SU-DHL-6 (cell line): ENCODE data around the gene INF2.

Source experiments
- H2AFZ ChIP-seq: fragments of 200-600 bp; sonication (generic); 2 replicates; pipeline ENCODE4 v1.6.1; 2014; ENCODE audit warnings: low read depth, mild to moderate bottlenecking, moderate library complexity, mixed read lengths, antibody characterized with exemption, low read length; ENCODE audit not compliant: severe bottlenecking
- H3F3A ChIP-seq: fragments of 200-600 bp; shearing (Covaris generic); 2 replicates; pipeline ENCODE4 v1.6.0; 2016; ENCODE audit warnings: antibody characterized with exemption, mild to moderate bottlenecking; ENCODE audit not compliant: insufficient read depth
- H3K27ac ChIP-seq: fragments of 200-600 bp; sonication (generic); 2 replicates; pipeline ENCODE4 v1.5.1; 2016; ENCODE audit warnings: low read depth, mild to moderate bottlenecking, low read length, moderate library complexity, mixed read lengths
- H3K27me3 ChIP-seq: fragments of 200-600 bp; sonication (generic), shearing (Covaris generic); 2 replicates; pipeline ENCODE4 v1.6.0; 2014; ENCODE audit warnings: mild to moderate bottlenecking, low read length
- H3K36me3 ChIP-seq: fragments of 200-600 bp; sonication (generic); 2 replicates; pipeline ENCODE4 v1.6.1; 2014; ENCODE audit warnings: mild to moderate bottlenecking, low read length, mixed read lengths
- H3K4me2 ChIP-seq: fragments of 300-600, 200-600 bp; shearing (Covaris generic), sonication (generic); 2 replicates; pipeline ENCODE4 v1.6.0; 2014; ENCODE audit warnings: low read length, low read depth, mild to moderate bottlenecking; ENCODE audit not compliant: poor library complexity, severe bottlenecking
- H3K4me3 ChIP-seq: fragments of 200-600 bp; sonication (generic); 2 replicates; pipeline ENCODE4 v1.5.1; 2014; ENCODE audit warnings: antibody characterized with exemption, low read length, mild to moderate bottlenecking, mixed read lengths; ENCODE audit not compliant: insufficient read depth, poor library complexity, severe bottlenecking
- H3K79me2 ChIP-seq: fragments of 200-600 bp; sonication (generic); 2 replicates; pipeline ENCODE4 v1.6.1; 2014; ENCODE audit warnings: mild to moderate bottlenecking, low read length, moderate library complexity; ENCODE audit not compliant: insufficient read depth
- H3K9ac ChIP-seq: fragments of 200-600 bp; sonication (generic); 2 replicates; pipeline ENCODE4 v1.7.0; 2014; ENCODE audit warnings: mild to moderate bottlenecking, low read length
- H3K9me2 ChIP-seq: fragments of 200-600 bp; sonication (generic); replicated peaks from 2 replicates; pipeline ENCODE4 v1.6.1; 2014; ENCODE audit warnings: low read length; ENCODE audit not compliant: insufficient read depth
- H3K9me3 ChIP-seq: fragments of 200-600 bp; sonication (generic); 2 replicates; pipeline ENCODE4 v1.6.1; 2014; ENCODE audit warnings: low read length, mixed read lengths; ENCODE audit not compliant: insufficient read depth
- H4K20me1 ChIP-seq: fragments of 200-600 bp; sonication (generic); 2 replicates; pipeline ENCODE4 v1.6.1; 2014; ENCODE audit warnings: low read depth, mild to moderate bottlenecking, antibody characterized with exemption, low read length, moderate library complexity, mixed read lengths
- EZH2phosphoT487 ChIP-seq: fragments of 200-600 bp; sonication (generic), shearing (Covaris generic); conservative IDR thresholded peaks from 2 replicates; pipeline ENCODE4 v1.6.1; 2018; ENCODE audit warnings: mild to moderate bottlenecking, antibody characterized with exemption, low read length, moderate library complexity, mixed read lengths
- TF ChIP-seq, protein P1 (sequence below): fragments of 200-600 bp; sonication (generic); IDR thresholded peaks from one replicate; pipeline ENCODE4 v1.5.1; 2017; ENCODE audit warnings: antibody characterized with exemption, mild to moderate bottlenecking, low read length, moderate library complexity; ENCODE audit not compliant: insufficient read depth, poor library complexity, severe bottlenecking

INF2 gene

DNA sequence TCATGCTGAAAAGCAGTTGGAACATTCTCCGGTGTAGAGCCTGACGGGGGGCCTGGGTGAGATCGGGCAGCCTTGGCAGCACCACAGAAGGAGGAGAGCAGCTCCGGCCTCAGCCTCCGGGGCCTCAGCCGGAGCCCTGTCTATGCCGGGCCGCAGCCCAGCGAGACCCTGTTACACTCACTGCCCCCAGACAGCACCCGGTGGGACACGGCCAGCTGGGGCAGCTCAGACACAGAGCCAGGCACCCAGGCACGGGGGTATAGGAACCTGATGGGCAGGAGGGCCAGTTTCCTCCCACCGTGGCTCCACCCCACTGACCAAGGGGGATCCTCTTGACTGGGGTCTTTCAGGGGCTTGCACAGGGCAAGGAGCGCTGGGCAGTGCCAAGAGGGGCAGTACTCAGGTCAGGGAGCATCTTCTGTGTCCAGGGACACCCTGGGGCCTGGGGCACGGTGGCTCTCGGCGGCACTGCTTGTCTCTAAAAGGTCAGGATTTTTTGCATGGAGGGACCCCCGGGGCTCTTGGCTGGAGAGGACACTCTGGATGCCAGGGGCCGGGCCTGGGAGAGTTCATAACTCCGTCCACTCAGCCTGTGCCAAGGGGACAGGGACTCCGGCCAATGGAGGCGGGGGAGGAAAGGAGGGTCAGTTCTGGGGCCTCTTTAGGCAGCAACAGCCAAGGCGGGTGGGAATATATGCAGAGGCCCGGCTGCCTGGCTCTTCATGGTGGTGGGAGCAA, 9.4 kb downstream of the INF2 start:
- Histone ChIP-seq H3F3A (no peaks in the 10 kb centered on the region), H3K27ac (no peak overlapping the region)

DNA sequence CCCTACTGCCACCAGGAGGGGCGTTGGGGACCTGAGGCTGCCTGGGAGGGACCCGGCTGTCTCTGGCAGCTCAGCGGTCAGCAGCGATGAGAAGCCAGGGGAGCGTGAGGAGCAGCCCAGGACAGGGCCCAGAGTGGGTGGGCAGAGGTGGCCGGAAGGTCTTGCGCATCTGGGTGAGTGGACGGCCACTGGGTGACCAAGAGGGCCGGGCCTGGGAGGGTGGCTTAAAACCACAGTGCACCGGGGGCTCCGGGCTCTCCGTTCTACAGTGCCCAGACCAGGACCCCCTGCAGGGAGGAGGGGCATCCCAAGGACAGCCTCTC, 10.0 kb downstream of the INF2 start:
- Histone ChIP-seq H3K9me3 (no peaks in the 10 kb centered on the region), H3K27me3 (no peaks in the 10 kb centered on the region), H3F3A (no peaks in the 10 kb centered on the region), H3K9ac (no peak overlapping the region), H4K20me1 (no peaks in the 10 kb centered on the region), H3K4me3 (no peak overlapping the region), H3K9me2 (no peaks in the 10 kb centered on the region), H3K79me2 (no peaks in the 10 kb centered on the region), H2AFZ (no peak overlapping the region), H3K4me2 (no peak overlapping the region), H3K36me3 (no peaks in the 10 kb centered on the region), H3K27ac (no peak overlapping the region)
- TF ChIP-seq EZH2phosphoT487: no peak
- TF ChIP-seq, protein P1, sequence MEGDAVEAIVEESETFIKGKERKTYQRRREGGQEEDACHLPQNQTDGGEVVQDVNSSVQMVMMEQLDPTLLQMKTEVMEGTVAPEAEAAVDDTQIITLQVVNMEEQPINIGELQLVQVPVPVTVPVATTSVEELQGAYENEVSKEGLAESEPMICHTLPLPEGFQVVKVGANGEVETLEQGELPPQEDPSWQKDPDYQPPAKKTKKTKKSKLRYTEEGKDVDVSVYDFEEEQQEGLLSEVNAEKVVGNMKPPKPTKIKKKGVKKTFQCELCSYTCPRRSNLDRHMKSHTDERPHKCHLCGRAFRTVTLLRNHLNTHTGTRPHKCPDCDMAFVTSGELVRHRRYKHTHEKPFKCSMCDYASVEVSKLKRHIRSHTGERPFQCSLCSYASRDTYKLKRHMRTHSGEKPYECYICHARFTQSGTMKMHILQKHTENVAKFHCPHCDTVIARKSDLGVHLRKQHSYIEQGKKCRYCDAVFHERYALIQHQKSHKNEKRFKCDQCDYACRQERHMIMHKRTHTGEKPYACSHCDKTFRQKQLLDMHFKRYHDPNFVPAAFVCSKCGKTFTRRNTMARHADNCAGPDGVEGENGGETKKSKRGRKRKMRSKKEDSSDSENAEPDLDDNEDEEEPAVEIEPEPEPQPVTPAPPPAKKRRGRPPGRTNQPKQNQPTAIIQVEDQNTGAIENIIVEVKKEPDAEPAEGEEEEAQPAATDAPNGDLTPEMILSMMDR: no peak

More for the DNA sequence above, 9.4 kb downstream of the INF2 start:
- Histone ChIP-seq H2AFZ (no peak overlapping the region), H3K79me2 (no peaks in the 10 kb centered on the region), H3K9me3 (no peaks in the 10 kb centered on the region), H3K4me2 (no peak overlapping the region), H3K9me2 (no peaks in the 10 kb centered on the region), H3K27me3 (no peaks in the 10 kb centered on the region), H3K4me3 (no peak overlapping the region), H3K36me3 (no peaks in the 10 kb centered on the region), H3K9ac (no peak overlapping the region), H4K20me1 (no peaks in the 10 kb centered on the region)
- no peak for TF ChIP-seq EZH2phosphoT487
- TF ChIP-seq, protein P1: no peak

DNA sequence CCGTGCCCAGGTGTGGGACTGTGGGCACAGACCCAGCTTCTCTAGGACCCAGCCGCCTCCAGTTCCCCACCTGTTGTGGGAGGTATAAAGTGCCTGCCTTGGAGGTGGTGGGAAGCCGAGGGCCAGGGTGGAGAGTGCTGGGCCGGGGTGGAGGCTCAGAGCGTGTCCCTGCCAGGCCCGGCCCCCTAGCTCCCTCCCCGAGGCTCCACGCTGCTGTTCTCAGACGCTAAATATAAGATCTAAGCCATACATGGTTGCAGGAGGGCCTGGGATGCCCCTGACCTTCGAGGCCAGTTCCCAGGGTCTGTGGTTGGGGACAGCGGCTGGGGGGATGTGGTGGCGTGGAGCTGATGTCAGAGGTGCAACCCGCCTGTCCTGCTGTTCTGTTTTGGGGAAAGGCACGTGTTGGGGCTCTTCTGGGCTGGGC, 10.8 kb downstream of the INF2 start:
- H4K20me1 ChIP-seq: no peaks in the 10 kb centered on the region
- no peaks in the 10 kb centered on the region for H3K27me3 ChIP-seq
- no peaks in the 10 kb centered on the region for H3K79me2 ChIP-seq
- no peaks in the 10 kb centered on the region for H3F3A ChIP-seq
- no peak overlapping the region for H3K9ac ChIP-seq
- TF ChIP-seq EZH2phosphoT487: no peak
- TF ChIP-seq, protein P1: no peak
- no peaks in the 10 kb centered on the region for H3K9me3 ChIP-seq
- H3K9me2 ChIP-seq: no peaks in the 10 kb centered on the region
- no peak overlapping the region for H3K4me3 ChIP-seq
- no peak overlapping the region for H3K27ac ChIP-seq
- no peak overlapping the region for H2AFZ ChIP-seq
- no peaks in the 10 kb centered on the region for H3K36me3 ChIP-seq
- H3K4me2 ChIP-seq: no peak overlapping the region
